Panc1 (cell line): ENCODE data around the gene B9D1. TPM values are rescaled to one million over a fixed set of nuclear protein-coding genes. Genes with fewer than 3 reads are reported as not detected.

ENCODE experiments used
- ATAC-seq: fragments of 200-7000 bp; cut with Tn5 transposase; 2 replicates; pipeline ENCODE4 v1.9.1; 2020; ENCODE audit warnings: mild to moderate bottlenecking, moderate library complexity
- BruUV-seq: library from RNA; stranded (reverse); fragments of 400-500 nt; replicated peaks from 2 replicates; lab custom pipeline; 2021; lab: Mats Ljungman, UMichigan
- CTCF ChIA-PET: fragments of 300-600 bp; sonication (Branson Sonifier 250); formaldehyde crosslinking; loops from one replicate; lab custom pipeline; 2022; ENCODE audit warnings: antibody characterized with exemption; lab: Charles Lee
- POLR2A ChIA-PET: fragments of 300-600 bp; sonication (Branson Sonifier 250); formaldehyde crosslinking; loops from one replicate; lab custom pipeline; 2022; ENCODE audit warnings: antibody characterized with exemption; lab: Charles Lee
- DNase-seq: peaks from one replicate; pipeline ENCODE4 v3.0.0-alpha.2; 2010; ENCODE audit warnings: low read depth, low spot score
- H3K27ac ChIP-seq: 2 replicates; pipeline ENCODE4 v1.5.1; 2011; ENCODE audit warnings: mild to moderate bottlenecking, low read length, inconsistent platforms
- H3K27me3 ChIP-seq: fragments of 200-500 bp; sonication (Bioruptor generic); 2 replicates; pipeline ENCODE4 v1.6.0; 2014; ENCODE audit warnings: low read length, inconsistent platforms; ENCODE audit not compliant: control insufficient read depth, insufficient read depth
- H3K36me3 ChIP-seq: fragments of 200-500 bp; sonication (Bioruptor generic); 2 replicates; pipeline ENCODE4 v1.5.1; 2014; ENCODE audit warnings: inconsistent platforms, mild to moderate bottlenecking, low read length, moderate library complexity; ENCODE audit not compliant: control insufficient read depth, insufficient read depth
- H3K4me1 ChIP-seq: 2 replicates; pipeline ENCODE4 v1.5.1; 2011; ENCODE audit warnings: inconsistent platforms, mild to moderate bottlenecking, low read length, moderate library complexity; ENCODE audit not compliant: control insufficient read depth, insufficient read depth
- H3K4me3 ChIP-seq, 2 experiments: 2 replicates each; pipeline ENCODE4 v1.5.1; 2011 to 2012; ENCODE audit warnings: low read depth in 2 of 2, low read length in 2 of 2, mild to moderate bottlenecking in 2 of 2, inconsistent platforms in 1 of 2, moderate library complexity in 1 of 2
- H3K9me3 ChIP-seq: fragments of 200-500 bp; sonication (Bioruptor generic); 2 replicates; pipeline ENCODE4 v1.5.1; 2014; ENCODE audit warnings: low read depth, mild to moderate bottlenecking, inconsistent platforms, low read length, moderate library complexity; ENCODE audit not compliant: control insufficient read depth, insufficient read depth
- POLR2AphosphoS5 ChIP-seq: IDR thresholded peaks from 2 replicates; pipeline ENCODE4 v1.6.1; 2012; ENCODE audit warnings: mild to moderate bottlenecking, low read depth, low read length, moderate library complexity
- REST ChIP-seq, 2 experiments: IDR thresholded peaks; 2 replicates each; pipeline ENCODE4 v1.6.1; 2011 to 2012; ENCODE audit warnings: low read depth in 2 of 2, control low read depth in 1 of 2, low read length in 1 of 2, mild to moderate bottlenecking in 1 of 2, moderate library complexity in 1 of 2; ENCODE audit not compliant: insufficient read depth in 1 of 2
- SIN3A ChIP-seq: IDR thresholded peaks from 2 replicates; pipeline ENCODE4 v1.6.1; 2012; ENCODE audit warnings: low read depth, mild to moderate bottlenecking, low read length, moderate library complexity, borderline replicate concordance; ENCODE audit not compliant: insufficient read depth
- TCF7L2 ChIP-seq: IDR thresholded peaks from 2 replicates; pipeline ENCODE4 v1.6.1; 2011; ENCODE audit warnings: mild to moderate bottlenecking, low read depth, low read length, inconsistent platforms
- in situ Hi-C: cut with HindIII; loops from 2 replicates; pipeline ENCODE4 v1.10.0; 2016; ENCODE audit warnings: low sequenced_read_pairs, low pct_unique_long_range_greater_than_20kb
- intact Hi-C: fragments of 100-400 bp; cut with micrococcal nuclease; formaldehyde crosslinking; loops from one replicate; pipeline ENCODE4 v1.10.0; 2022; ENCODE audit not compliant: unreplicated experiment
- total RNA-seq: library from RNA; stranded (reverse); gene quantifications from one replicate; pipeline ENCODE4 v1.2.1, GENCODE V29; 2021; ENCODE audit not compliant: unreplicated experiment
- TF ChIP-seq, protein P1 (sequence below): fragments of 450-650 bp; IDR thresholded peaks from 2 replicates; pipeline ENCODE4 v1.5.1; 2017; ENCODE audit warnings: mild to moderate bottlenecking

Gene B9D1
- total RNA-seq, 1 experiment from 2014 or later, result 19.1 TPM

DNA sequence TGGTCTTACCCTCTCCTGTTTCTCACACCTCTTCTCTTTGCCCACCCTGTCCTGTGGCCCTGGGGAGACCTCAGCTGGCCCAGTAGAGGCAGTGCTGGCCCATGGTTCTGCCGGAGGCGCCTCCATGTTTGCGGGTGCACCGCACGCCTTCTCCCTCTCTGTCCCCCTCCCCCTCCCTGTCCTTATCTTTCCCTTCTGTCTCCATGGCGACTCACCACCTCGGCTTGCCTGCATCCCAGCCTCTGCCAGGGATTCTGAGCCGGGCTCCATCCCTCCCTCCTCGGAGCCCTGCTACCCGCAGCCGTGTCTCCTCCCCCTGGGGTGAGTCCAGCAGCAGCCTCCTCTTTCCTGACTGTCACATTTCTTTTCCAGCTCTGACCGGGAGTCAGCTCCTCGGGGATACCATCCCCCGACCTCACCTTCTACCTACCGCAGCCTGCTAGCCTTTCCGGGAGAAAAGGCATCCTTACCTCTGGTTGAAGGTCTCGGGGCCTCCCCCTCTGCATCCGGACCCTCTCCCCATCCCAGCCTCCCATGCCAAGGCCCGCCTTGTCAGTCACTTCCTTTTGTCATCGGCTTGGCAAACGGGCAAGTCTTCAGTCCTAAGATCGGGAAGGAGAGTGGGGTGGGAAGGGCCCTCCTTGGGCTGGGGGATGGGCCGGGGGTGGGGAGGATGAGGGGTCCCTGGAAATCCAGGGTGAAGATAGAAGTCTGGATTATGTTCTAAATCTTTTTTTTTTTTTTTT lies 48.5 kb upstream of the B9D1 start, which contains the start of gene RNF112:
Gene RNF112 (plus strand): TSS at position 358 of the 746 bp plus-strand sequence. CDS start 177 bp downstream, at position 535.
- POLR2A ChIA-PET, result interaction anchor here (0.6 kb wide), 3 partner anchors 119 to 1233 kb away, joined by 5 to 8 read pairs (median 5); no protein-coding TSS in a partner anchor
- Histone ChIP-seq H3K9me3 (no peaks in the 10 kb centered on the region), H3K4me1 (no peaks in the 10 kb centered on the region), H3K27ac (no peak within 1 kb of the TSS), H3K4me3 (peak within 1 kb of the TSS in 1 of 2 experiments; percentile 9; a peak in 1 of 4 replicates), H3K36me3 (no peaks in the 10 kb centered on the region), H3K27me3 (no peaks in the 10 kb centered on the region)
- CTCF ChIA-PET, result no interaction called here
- in situ Hi-C loops (no loop called here), intact Hi-C loops (no loop called here)
- TF ChIP-seq REST (IDR thresholded peaks at IDR 0.05; ENCODE audit: insufficient read depth in 1 of 2, low read depth in 2 of 2, low read length in 1 of 2) (no peak), SIN3A (no peak), POLR2AphosphoS5 (no peak), TCF7L2 (no peak)
- TF ChIP-seq, protein P1, sequence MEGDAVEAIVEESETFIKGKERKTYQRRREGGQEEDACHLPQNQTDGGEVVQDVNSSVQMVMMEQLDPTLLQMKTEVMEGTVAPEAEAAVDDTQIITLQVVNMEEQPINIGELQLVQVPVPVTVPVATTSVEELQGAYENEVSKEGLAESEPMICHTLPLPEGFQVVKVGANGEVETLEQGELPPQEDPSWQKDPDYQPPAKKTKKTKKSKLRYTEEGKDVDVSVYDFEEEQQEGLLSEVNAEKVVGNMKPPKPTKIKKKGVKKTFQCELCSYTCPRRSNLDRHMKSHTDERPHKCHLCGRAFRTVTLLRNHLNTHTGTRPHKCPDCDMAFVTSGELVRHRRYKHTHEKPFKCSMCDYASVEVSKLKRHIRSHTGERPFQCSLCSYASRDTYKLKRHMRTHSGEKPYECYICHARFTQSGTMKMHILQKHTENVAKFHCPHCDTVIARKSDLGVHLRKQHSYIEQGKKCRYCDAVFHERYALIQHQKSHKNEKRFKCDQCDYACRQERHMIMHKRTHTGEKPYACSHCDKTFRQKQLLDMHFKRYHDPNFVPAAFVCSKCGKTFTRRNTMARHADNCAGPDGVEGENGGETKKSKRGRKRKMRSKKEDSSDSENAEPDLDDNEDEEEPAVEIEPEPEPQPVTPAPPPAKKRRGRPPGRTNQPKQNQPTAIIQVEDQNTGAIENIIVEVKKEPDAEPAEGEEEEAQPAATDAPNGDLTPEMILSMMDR, result no peak
- no peak for ATAC-seq
- DNase-seq, result no peak
- no TSS peak for BruUV-seq

DNA sequence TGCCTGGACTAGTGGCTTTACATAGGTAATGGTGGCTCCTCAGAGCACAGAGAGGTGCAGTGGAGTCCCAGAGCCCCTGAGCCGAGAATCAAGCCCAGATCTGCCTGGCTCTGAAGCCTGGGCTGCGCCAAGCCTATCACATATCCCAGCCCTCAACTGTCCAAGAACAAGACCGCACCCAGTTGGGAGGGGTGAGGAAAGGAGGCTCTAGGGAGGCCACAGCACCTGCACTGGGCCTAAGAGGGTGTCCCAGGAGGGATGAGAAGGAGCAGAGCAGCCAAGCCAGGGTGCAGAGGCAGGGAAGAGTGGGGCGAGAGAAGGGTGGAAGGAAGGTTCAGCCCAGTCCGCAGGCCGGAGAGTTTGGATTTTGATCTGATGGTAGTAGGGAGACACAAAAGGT lies 47.6 kb upstream of the B9D1 start:
- no peak overlapping the region for H3K4me3 ChIP-seq
- intact Hi-C loops, result no loop called here
- CTCF ChIA-PET, result interaction anchor here (0.8 kb wide), 1 partner anchor 33 kb away, joined by 4 read pairs; no protein-coding TSS in a partner anchor
- ATAC-seq (no peak), DNase-seq (no peak)
- no TSS peak for BruUV-seq
- POLR2A ChIA-PET, result no interaction called here
- H3K4me1 ChIP-seq, result no peaks in the 10 kb centered on the region
- in situ Hi-C loops, result no loop called here
- no peaks in the 10 kb centered on the region for H3K27me3 ChIP-seq
- H3K9me3 ChIP-seq, result no peaks in the 10 kb centered on the region
- TF ChIP-seq POLR2AphosphoS5 (no peak), SIN3A (no peak), TCF7L2 (no peak), REST (IDR thresholded peaks at IDR 0.05; ENCODE audit: insufficient read depth in 1 of 2, low read depth in 2 of 2, low read length in 1 of 2) (no peak)
- TF ChIP-seq, protein P1, result no peak
- H3K36me3 ChIP-seq, result no peaks in the 10 kb centered on the region
- H3K27ac ChIP-seq, result no peak overlapping the region
